Right lobe of liver (tissue), 4 donors: ENCODE results near the gene GJC3.

Experiments
- POLR2A ChIP-seq: fragments of 450-650 bp; IDR thresholded peaks from one replicate; pipeline ENCODE4 v1.6.1; 2017; ENCODE audit warnings: antibody characterized with exemption, mild to moderate bottlenecking
- TF ChIP-seq, protein P1 (sequence below), 4 donors: fragments of 200-600 bp in 3 of 4; fragments of 450-650 bp in 1 of 4; IDR thresholded peaks; one replicate each; pipeline versions ENCODE4 v1.5.1 to v1.8.0; 2016 to 2022; ENCODE audit warnings: antibody characterized with exemption in 4 of 4, mild to moderate bottlenecking in 2 of 4
- donor health status: DM: no; HTN: no; CAD: no.
- donor health status: DM: no; HTN: no; CAD: no.
- donor health status: DM: no; HTN: yes; CAD: no.

- TF ChIP-seq, protein P1, sequence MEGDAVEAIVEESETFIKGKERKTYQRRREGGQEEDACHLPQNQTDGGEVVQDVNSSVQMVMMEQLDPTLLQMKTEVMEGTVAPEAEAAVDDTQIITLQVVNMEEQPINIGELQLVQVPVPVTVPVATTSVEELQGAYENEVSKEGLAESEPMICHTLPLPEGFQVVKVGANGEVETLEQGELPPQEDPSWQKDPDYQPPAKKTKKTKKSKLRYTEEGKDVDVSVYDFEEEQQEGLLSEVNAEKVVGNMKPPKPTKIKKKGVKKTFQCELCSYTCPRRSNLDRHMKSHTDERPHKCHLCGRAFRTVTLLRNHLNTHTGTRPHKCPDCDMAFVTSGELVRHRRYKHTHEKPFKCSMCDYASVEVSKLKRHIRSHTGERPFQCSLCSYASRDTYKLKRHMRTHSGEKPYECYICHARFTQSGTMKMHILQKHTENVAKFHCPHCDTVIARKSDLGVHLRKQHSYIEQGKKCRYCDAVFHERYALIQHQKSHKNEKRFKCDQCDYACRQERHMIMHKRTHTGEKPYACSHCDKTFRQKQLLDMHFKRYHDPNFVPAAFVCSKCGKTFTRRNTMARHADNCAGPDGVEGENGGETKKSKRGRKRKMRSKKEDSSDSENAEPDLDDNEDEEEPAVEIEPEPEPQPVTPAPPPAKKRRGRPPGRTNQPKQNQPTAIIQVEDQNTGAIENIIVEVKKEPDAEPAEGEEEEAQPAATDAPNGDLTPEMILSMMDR (IDR thresholded peaks at IDR 0.05): no peak
- TF ChIP-seq POLR2A: no peak
These were observed 1.2 kb downstream of the GJC3 start for GRCh38 chr7:99928188-99928587.
